H54 (cell line): ENCODE data around the gene TNRC18.
"Not testable (repeated sequence)": the region's sequence is repeated elsewhere in the genome, so short reads cannot be mapped to it uniquely, and the experiment has no call there.

Experiments used
- DNase-seq: peaks from one replicate; pipeline ENCODE4 v3.0.0; 2011; ENCODE audit warnings: low spot score, mixed read lengths; ENCODE audit not compliant: insufficient read length
- FAIRE-seq: peaks from 3 replicates; lab custom pipeline; 2011; peaks lifted over from hg19 to GRCh38; lab: Jason Lieb, UNC
- POLR2A ChIP-seq: IDR thresholded peaks from 2 replicates; pipeline ENCODE4 v1.6.1; 2011; ENCODE audit warnings: low read depth, mild to moderate bottlenecking, low read length

Gene TNRC18

DNA sequence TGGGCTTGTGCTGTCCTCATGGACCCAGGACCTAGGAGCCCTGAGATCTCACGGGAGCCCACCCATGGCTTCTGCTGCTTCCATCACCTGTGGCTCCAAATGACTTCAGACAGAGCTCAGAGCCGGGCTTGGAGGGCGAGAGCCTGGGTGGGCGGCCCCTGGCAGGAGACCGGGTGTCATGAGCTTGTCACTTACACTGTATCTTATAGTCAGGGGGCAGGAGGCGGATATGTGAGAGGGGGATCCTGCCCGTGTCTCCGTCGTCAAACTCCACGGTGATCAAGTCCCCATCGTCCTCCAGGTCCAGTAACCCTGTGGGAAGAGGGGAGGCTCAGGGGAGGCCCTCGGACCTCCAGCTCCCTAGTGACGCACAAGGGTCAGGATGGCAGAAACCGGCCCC, 107.9 kb downstream of the TNRC18 start:
- no peak for FAIRE-seq
- no peak for DNase-seq
- TF ChIP-seq POLR2A = no peak

DNA sequence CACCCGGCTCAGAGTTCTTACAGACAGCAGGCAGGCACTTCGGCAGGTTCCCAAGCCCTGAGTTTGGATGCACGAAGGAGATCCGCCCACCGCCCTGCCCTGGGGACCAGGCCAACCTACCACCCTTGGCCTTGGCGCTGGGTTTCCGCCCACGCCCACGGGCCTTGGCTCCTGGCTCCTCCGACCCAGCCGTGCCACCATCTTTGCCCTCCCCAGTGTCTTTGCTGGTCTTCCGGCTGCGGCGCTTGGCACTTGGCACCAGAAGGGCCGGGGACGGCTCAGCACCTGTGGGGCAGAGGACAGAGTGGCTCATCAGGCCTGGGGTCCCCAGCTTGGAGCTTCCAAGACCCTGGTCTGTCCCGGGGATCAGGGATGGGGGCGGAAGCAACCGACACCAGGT, 108.8 kb downstream of the TNRC18 start:
- TF ChIP-seq POLR2A = no peak
- FAIRE-seq (no peak), DNase-seq (no peak)

DNA sequence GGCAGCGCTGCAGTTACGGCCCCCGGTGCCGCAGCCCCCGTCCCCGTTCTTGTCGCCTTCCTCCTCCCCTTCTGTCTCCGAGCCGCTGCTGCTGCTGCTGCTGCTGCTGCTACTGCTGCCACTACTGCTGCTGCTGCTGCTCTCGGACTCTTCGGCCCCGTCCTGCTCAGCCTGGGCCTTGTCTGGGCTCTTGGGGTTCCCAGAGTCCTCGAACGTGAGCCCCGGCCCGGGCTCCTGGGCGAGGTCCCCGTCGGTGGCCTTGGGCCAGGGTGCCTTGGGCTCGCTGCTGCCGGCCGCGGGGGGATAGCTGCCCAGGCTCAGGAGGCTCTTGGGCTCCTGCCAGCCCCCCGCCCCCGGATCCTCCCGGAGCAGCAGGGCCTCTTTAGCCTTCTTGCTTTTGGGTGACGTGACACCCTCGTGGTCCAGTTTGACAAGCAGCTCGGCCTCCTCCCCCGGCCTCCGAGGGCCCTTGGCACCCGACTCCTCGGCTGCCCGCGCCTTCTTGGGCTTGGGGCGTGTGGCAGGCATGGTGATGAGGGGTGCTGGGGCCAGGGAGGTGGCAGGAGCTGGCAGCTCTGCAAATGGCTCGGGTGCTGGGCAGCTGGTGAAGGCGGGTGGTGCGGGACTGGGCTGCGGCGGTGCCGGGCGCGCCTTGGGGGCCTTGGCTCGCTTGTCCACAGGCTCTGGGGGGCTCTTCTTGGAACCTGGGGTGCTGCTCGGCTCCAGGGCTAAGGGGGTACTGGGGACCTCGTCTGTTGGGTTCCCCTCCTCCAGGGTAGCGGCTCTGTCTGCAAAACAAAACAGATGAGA, 110.4 kb downstream of the TNRC18 start:
- FAIRE-seq = not testable (repeated sequence)

GRCh38 chr7:5312276-5313070, 111.2 kb downstream of the TNRC18 start:
- FAIRE-seq, DNase-seq: not testable (repeated sequence)

More for the DNA sequence above, 110.4 kb downstream of the TNRC18 start:
- DNase-seq = not testable (repeated sequence)

- no peak for FAIRE-seq
- no peak for DNase-seq
- 0 out of 2 replicates have a peak, but pooled peaks have one; percentile 9 for TF ChIP-seq POLR2A
These were observed 112.7 kb downstream of the TNRC18 start for GRCh38 chr7:5310822-5311405.

DNA sequence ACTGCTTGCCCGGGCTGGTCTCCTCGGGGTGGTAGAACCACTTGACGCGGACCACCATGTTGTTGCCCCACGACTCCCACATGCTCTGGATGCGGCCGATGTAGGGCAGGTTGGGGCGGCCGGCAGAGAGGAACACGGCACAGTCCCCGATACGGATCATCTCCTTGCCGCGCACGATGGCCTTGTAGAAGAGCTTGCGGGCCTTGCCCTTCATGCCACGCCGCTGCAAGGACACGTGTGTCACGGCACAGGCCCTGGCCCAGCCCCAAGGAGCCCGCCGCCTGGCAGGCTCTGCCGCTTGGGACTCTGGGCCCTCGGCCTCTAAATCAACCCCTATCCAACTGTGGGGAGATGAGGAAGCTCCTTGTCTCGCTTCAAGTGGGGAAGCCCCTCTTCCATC, 114.5 kb downstream of the TNRC18 start:
- DNase-seq (no peak), FAIRE-seq (no peak)
- TF ChIP-seq POLR2A = no peak

DNA sequence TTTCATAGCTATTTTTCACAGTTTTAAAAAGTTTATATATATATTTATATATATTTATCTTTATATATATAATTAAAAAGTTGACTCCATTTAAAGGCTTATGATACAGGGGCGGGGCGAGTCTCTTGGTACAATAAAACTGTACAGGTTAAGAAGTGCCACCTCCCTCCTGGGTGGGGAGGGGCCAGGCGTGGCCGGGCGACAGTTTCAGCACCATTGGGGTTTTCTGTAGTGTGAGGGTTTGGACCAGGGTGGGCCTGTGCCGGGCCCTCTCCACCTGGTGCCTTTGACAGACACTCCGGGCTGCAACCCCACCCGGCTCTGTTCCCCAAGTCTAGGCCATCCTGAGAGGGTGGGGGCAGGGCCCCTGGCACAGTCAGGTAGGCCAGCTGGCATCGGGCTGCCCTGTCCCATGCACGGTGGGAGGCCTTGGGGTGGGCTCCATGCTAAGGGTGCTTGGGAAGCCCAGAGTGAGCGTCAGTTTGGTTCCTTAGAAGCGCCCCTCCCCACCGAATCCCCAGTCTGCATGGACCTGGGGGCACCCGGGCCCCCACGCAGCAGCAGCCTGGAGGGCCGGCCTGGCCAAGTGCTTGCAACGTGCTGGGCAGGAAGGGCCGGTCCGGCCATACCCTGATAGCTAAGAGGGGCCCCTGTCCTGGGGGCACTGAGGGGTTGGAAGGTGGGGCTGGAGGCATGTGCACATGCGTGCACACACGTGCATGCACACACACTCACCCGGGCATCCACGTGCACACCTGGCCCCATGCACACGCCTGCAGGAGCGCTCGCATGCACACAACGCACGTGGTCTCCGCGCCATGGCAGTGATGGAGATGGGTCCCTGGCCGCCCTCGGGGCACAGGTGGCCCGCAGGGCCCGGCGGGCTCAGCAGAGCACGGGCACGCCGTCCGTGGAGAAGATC, 116.2 kb downstream of the TNRC18 start:
- not testable (repeated sequence) for FAIRE-seq

GRCh38 chr7:5305050-5305449, 118.6 kb downstream of the TNRC18 start:
- FAIRE-seq, DNase-seq: not testable (repeated sequence)

More for the DNA sequence above, 116.2 kb downstream of the TNRC18 start:
- not testable (repeated sequence) for DNase-seq

DNA sequence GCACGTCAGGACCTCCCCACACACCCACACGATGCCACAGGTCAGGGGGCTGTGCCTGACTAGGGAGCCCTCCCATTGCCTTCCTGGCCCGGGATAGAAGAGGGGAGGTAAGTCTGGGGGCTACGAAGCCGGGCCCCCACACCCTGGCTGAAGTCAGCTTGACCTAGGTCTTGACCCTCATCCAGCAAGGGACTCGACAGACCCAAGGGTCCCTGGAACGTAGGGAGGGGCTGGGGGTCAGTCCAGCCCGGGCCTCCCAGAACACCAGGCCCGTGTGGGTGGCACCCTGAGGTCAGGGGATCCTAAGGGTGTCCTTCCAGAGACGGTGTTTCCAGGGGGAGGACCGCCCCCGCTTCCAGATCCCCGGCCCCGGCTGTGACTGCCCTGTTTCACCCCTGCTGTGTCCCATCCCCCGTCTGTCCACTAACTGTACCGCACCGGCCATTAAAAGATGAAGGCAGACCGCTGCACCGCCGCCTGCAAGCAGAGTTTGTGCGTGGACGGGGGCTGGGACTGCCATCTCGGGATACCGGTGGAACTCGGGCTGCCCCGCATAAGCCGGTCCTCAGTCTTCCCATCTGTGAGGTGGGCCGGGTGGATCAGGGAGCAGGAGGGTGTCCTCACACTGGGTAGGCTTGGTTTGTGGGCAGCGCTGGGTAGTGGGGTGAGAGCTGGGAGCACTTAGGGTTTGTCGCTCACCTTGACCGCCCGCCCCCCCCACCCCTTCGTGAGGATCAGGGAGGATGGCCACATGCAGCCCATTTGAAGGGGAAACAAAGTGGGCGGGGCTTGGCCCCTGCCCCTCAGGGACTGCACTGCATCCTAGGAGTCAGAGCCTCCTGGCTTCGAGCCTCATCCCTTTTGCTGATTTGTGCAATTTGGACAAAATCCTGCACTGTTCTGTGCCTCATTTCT, 119.8 kb downstream of the TNRC18 start:
- DNase-seq = no peak
- no peak for FAIRE-seq
- no peak for TF ChIP-seq POLR2A

GRCh38 chr7:5303061-5303460, 120.6 kb downstream of the TNRC18 start:
- DNase-seq (no peak), FAIRE-seq (no peak)
- TF ChIP-seq POLR2A = no peak

DNA sequence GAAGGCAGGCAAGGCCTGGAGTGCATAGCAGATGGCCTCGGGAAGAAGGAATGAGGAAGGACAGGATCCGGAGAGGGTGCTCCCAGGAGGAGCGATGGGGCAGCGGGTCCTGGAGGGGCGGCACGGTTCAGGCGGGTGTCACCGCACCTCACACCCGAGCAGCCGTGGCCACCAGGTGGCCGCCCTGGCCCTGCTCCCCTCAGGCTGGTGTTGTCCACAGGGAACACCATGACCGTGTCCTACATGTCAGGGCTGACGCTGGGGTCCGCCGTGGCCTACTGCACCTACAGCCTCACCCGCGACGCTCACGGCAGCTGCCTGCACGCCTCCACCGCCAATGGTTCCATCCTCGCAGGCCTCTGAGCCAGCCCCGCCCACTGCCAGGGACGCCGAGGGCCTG, 121.1 kb downstream of the TNRC18 start:
- no peak for FAIRE-seq
- TF ChIP-seq POLR2A = no peak
- no peak for DNase-seq

DNA sequence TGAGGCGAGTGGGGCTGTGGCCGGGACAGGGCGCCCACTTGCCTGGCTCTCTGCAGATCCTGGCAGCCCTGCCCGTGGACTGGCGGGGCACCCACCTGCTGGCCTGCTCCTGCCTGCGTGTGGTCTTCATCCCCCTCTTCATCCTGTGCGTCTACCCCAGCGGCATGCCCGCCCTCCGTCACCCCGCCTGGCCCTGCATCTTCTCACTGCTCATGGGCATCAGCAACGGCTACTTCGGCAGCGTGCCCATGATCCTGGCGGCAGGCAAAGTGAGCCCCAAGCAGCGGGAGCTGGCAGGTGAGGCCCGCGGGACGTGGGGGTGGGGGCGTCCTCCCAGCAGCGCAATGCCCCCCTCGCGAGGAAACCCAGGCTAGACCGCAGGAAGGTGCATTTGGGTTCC, 123.3 kb downstream of the TNRC18 start:
- TF ChIP-seq POLR2A = no peak
- FAIRE-seq (no peak), DNase-seq (no peak)
